ENCODE results near the gene BPHL. TPM values are rescaled to one million over a fixed set of nuclear protein-coding genes. Genes with fewer than 3 reads are reported as not detected.
"Not testable (repeated sequence)": the region's sequence is repeated elsewhere in the genome, so short reads cannot be mapped to it uniquely, and the experiment has no call there.

The BPHL gene
- total RNA-seq, 2 experiments from 2014 or later = 8.4 to 9.5 TPM

DNA sequence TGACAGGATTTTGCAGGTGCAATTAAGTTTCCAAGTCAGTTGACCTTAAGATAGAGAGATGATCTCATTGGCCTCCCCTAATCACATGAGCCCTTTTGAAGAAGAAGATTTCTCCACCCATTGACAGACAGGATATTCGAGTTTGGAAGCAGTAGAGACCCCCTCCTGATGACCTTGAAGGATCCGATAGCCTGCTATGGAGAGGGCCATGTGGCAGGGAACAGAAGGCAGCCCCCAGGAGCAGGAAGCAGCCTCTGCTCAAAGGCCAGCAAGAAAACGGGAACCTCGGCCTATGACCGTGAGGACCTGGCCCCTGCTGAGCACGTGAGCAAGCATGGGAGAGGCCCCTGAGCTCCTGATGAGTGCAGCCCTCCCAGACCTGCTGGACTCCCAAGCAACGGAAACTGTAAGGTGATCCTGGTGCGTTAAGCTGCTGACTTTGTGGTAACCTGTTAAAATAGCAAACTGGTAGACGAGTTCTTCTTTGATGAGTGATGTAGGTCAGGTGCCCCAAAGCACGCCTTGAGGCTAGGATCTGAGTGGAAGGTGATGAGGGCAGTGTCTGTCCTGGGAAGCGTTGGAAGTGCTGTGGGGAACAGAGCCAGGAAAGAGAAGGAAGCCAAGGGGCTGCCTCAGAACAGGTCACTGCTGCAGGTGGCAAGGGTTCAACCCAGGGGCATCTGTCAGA is 57.3 kb downstream of the BPHL start:
- no peak overlapping the region for H3K4me3 Mint-ChIP-seq
- CTCF ChIA-PET = interaction anchor here (3.5 kb wide), 1 partner anchor 75 kb away, joined by 10 read pairs; no protein-coding TSS in a partner anchor

DNA sequence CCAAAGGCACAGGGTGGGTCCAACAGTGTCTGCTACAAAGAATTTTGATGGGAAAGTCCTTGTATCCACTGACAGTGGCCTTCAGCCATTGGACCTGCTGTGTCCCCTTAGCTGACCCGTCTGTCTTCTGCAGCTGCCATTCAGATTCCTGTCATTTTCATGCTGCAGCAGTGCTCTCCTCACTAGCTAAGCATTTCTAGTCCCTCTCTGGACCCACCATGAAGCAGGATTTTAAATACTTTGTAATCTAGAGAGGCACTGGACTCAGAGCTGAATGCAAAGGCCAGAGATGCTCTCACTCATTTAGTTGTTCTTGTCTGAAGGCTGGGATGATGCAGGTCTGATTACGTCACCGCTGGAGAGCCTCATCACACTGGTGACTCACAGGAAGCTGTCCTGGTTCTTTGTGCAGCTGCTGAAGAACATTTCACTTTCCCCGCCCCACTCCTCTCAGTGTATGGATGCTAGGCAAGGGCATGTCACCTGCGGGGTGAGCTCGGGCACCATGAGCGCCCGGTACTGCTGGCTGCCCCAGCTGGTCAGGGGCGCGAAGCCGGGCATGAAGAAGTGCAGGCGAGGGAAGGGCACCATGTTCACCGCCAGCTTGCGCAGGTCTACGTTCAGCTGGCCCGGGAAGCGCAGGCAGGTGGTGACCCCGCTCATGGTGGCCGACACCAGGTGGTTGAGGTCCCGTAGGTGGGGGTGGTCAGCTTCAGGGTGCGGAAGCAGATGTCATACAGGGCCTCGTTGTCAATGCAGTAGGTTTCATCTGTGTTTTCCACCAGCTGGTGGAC is 58.2 kb downstream of the BPHL start:
- POLR2A ChIA-PET = no interaction called here
- H3K27me3 Mint-ChIP-seq = peaks cover 3% of the 10 kb centered on the region

More for the DNA sequence above, 57.3 kb downstream of the BPHL start:
- Mint-ChIP-seq H3K9me3 (no peaks in the 10 kb centered on the region), H3K4me1 (ENCODE audit: low read depth) (peaks cover 4% of the 10 kb centered on the region), H3K27me3 (peaks cover 3% of the 10 kb centered on the region), H3K36me3 (ENCODE audit: low read depth) (no peaks in the 10 kb centered on the region), H3K27ac (no peak overlapping the region)
- intact Hi-C loops (cut with micrococcal nuclease) = no loop called here
- TF ChIP-seq, protein P1, sequence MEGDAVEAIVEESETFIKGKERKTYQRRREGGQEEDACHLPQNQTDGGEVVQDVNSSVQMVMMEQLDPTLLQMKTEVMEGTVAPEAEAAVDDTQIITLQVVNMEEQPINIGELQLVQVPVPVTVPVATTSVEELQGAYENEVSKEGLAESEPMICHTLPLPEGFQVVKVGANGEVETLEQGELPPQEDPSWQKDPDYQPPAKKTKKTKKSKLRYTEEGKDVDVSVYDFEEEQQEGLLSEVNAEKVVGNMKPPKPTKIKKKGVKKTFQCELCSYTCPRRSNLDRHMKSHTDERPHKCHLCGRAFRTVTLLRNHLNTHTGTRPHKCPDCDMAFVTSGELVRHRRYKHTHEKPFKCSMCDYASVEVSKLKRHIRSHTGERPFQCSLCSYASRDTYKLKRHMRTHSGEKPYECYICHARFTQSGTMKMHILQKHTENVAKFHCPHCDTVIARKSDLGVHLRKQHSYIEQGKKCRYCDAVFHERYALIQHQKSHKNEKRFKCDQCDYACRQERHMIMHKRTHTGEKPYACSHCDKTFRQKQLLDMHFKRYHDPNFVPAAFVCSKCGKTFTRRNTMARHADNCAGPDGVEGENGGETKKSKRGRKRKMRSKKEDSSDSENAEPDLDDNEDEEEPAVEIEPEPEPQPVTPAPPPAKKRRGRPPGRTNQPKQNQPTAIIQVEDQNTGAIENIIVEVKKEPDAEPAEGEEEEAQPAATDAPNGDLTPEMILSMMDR (IDR thresholded peaks at IDR 0.05) = no peak
- ATAC-seq (no peak), DNase-seq (no peak)
- POLR2A ChIA-PET = no interaction called here

DNA sequence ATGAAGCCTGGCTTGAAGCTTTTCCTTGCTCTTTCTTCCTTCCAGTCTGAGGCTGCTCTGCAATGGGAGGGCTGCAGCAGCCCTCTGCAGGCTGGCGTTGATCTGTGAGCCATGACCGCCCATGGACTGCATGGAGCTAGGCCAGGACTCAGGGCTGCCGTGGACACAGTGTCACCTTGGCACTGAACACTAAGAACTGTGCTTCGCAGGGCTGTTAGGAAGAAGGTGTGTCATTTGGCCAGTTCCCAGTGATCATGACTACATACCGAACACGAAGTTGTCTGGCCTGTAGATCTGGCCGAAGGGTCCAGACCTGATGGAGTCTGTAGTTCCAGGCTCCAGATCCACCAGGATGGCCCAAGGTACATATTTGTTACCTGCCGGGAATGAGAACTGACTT is 60.2 kb downstream of the BPHL start:
- ATAC-seq; H3K9me3 Mint-ChIP-seq; H3K27ac Mint-ChIP-seq; H3K4me1 Mint-ChIP-seq (ENCODE audit: low read depth); H3K27me3 Mint-ChIP-seq; H3K36me3 Mint-ChIP-seq (ENCODE audit: low read depth); POLR2A ChIA-PET; DNase-seq; intact Hi-C loops (cut with micrococcal nuclease); H3K4me3 Mint-ChIP-seq: not testable (repeated sequence)
- CTCF ChIA-PET = interaction anchor here (3.5 kb wide), 1 partner anchor 73 kb away, joined by 10 read pairs; no protein-coding TSS in a partner anchor

More for the DNA sequence above, 58.2 kb downstream of the BPHL start:
- TF ChIP-seq, protein P1 (IDR thresholded peaks at IDR 0.05) = no peak
- Mint-ChIP-seq H3K9me3 (no peaks in the 10 kb centered on the region), H3K4me1 (ENCODE audit: low read depth) (peaks cover 4% of the 10 kb centered on the region), H3K27ac (no peak overlapping the region), H3K4me3 (no peak overlapping the region), H3K36me3 (ENCODE audit: low read depth) (no peaks in the 10 kb centered on the region)
- CTCF ChIA-PET = interaction anchor here (3.5 kb wide), 1 partner anchor 75 kb away, joined by 10 read pairs; no protein-coding TSS in a partner anchor
- DNase-seq (peak; percentile 76), ATAC-seq (peak; percentile 94)
- intact Hi-C loops (cut with micrococcal nuclease) = no loop called here

DNA sequence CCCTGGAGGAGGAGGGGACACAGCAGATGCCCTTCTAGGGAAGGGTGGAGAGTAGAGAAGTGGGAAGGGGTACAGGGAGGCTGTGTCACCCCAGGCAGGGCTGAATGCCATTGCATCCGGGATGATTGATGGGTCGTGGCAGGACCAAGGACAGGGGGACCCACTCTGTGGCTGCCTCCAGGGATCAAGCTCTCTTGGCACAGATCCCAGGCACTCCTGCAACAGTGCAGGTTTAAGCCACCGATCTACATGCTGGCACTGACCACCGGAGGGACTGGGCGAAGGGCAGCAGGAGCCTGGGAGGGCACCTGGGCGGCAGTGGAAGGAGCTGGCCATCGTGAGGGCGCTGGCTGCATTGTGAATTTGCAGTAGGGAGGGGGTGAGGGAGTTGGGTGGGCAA is 61.4 kb downstream of the BPHL start:
- POLR2A ChIA-PET; H3K27ac Mint-ChIP-seq; H3K36me3 Mint-ChIP-seq (ENCODE audit: low read depth); H3K27me3 Mint-ChIP-seq; intact Hi-C loops (cut with micrococcal nuclease); H3K9me3 Mint-ChIP-seq; H3K4me1 Mint-ChIP-seq (ENCODE audit: low read depth); CTCF ChIA-PET: not testable (repeated sequence)
- peak; percentile 48 for ATAC-seq
- DNase-seq = peak; percentile 23
- H3K4me3 Mint-ChIP-seq = peak overlapping the region; percentile 39

DNA sequence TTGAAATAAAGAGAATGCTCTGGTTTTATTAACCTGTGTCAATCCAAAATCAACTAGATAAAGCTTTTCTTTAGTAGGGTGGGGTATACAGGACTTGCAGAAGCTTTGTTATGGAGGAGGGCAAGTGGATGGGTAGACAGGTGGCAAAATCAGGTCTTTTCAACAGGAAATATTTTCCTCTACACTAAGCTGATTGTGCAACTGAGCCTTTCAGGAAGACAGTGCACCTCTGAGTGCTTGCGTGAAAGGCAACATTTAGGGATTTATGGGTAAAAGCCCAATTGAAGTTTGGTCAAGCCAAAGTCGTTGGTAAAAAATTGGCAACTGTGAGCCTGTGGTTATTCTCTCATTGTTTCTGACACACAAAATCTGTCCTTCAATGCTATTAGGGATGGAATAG is 62.6 kb downstream of the BPHL start:
- intact Hi-C loops (cut with micrococcal nuclease) = no loop called here
- no peak for ATAC-seq
- Mint-ChIP-seq H3K27me3 (peaks cover 3% of the 10 kb centered on the region), H3K36me3 (ENCODE audit: low read depth) (no peaks in the 10 kb centered on the region), H3K9me3 (no peaks in the 10 kb centered on the region), H3K4me1 (ENCODE audit: low read depth) (peaks cover 4% of the 10 kb centered on the region), H3K27ac (no peak overlapping the region), H3K4me3 (no peak overlapping the region)
- no peak for DNase-seq
- POLR2A ChIA-PET = interaction anchor here (0.7 kb wide), 1 partner anchor 54 kb away, joined by 3 read pairs; no protein-coding TSS in a partner anchor
- CTCF ChIA-PET = interaction anchor here (1.4 kb wide), 1 partner anchor 70 kb away, joined by 6 read pairs; no protein-coding TSS in a partner anchor
- TF ChIP-seq, protein P1 (IDR thresholded peaks at IDR 0.05) = no peak

Measured in activated CD8-positive, alpha-beta T cell treated with anti-CD3 and anti-CD28 coated beads for 36 hours (primary cell).